Spleen (tissue), 11 donors: ENCODE data around the gene TRPM5. TPM values are rescaled to one million over a fixed set of nuclear protein-coding genes. Genes with fewer than 3 reads are reported as not detected.
A peak's percentile ranks its signal among the peaks of the same experiment; 100 is the strongest.

ENCODE experiments used
- DNase-seq: peaks from one replicate; pipeline ENCODE4 v3.0.0-alpha.2; 2020
- H3K27ac ChIP-seq, 8 donors: fragments of 200-600 bp; sonication (generic) in 7 of 8; 1 replicate in 4 of 8; 2 replicates in 4 of 8; pipeline versions ENCODE4 v1.5.0 to v1.8.0; 2016 to 2021; ENCODE audit warnings: inconsistent platforms in 4 of 8, mild to moderate bottlenecking in 4 of 8, moderate library complexity in 1 of 8
- H3K27me3 ChIP-seq, 7 donors: fragments of 200-600 bp; sonication (generic) in 6 of 7; replicated peaks in 1 of 7; 1 replicate in 4 of 7; 2 replicates in 3 of 7; pipeline versions ENCODE4 v1.5.0 to v1.8.0; 2016 to 2021; ENCODE audit warnings: inconsistent platforms in 3 of 7, mild to moderate bottlenecking in 1 of 7
- H3K36me3 ChIP-seq, 6 donors: fragments of 200-600 bp; sonication (generic) in 5 of 6; 1 replicate in 4 of 6; 2 replicates in 2 of 6; pipeline versions ENCODE4 v1.5.0 to v1.8.0; 2016 to 2021; ENCODE audit warnings: inconsistent platforms in 2 of 6
- H3K4me1 ChIP-seq, 6 donors: fragments of 200-600 bp; sonication (generic) in 5 of 6; 1 replicate in 3 of 6; 2 replicates in 3 of 6; pipeline versions ENCODE4 v1.5.0 to v1.8.0; 2016 to 2021; ENCODE audit warnings: inconsistent platforms in 3 of 6
- H3K4me3 ChIP-seq, 8 donors: fragments of 200-600 bp; sonication (generic) in 7 of 8; 1 replicate in 4 of 8; 2 replicates in 4 of 8; pipeline versions ENCODE4 v1.5.0 to v1.8.0; 2016 to 2021; ENCODE audit warnings: inconsistent platforms in 4 of 8, mild to moderate bottlenecking in 4 of 8, moderate library complexity in 2 of 8
- H3K9me3 ChIP-seq, 8 donors: fragments of 200-600 bp; sonication (generic) in 7 of 8; 1 replicate in 4 of 8; 2 replicates in 4 of 8; pipeline versions ENCODE4 v1.5.0 to v1.8.0; 2016 to 2021; ENCODE audit warnings: inconsistent platforms in 4 of 8
- POLR2A ChIP-seq, 3 donors: fragments of 450-650 bp; IDR thresholded peaks; one replicate each; pipeline ENCODE4 v1.5.1; 2017; ENCODE audit warnings: antibody characterized with exemption in 3 of 3, mild to moderate bottlenecking in 1 of 3
- POLR2AphosphoS5 ChIP-seq, 3 donors: sonication (generic); formaldehyde crosslinking; IDR thresholded peaks; one replicate each; pipeline ENCODE4 v1.5.1; 2017; ENCODE audit warnings: antibody characterized with exemption in 3 of 3
- WGBS, 5 donors: extraction: QIAGEN DNeasy Blood & Tissue Kit in 3 of 5; methylation state at CpG; one replicate each; pipeline versions ENCODE4 v1.1.5 to v1.1.7; 2013 to 2018; 5-methylcytosine and 5-hydroxymethylcytosine counted together
- intact Hi-C: fragments of 100-400 bp; cut with DNase I; formaldehyde crosslinking; loops from one replicate; pipeline ENCODE4 v1.15.0; 2023; ENCODE audit warnings: low total_unique reads
- polyA plus RNA-seq, 3 donors: library from polyadenylated mRNA; stranded (reverse); fragments of 200-250 nt; gene quantifications; one replicate each; pipeline ENCODE4 v1.2.1, GENCODE V29; 2013
- total RNA-seq, 7 donors: library from RNA; depleted of rRNA in 3 of 7; stranded (reverse); fragments of >200 nt in 3 of 7; fragmentation: NEBNext Ultra II Directional in 4 of 7; extraction: Animal tissue kit (Norgen Biotek cat#: 25700) in 4 of 7; gene quantifications; one replicate each; pipeline versions ENCODE4 v1.1.0 to v1.2.1, GENCODE V29; 2016 to 2021
- TF ChIP-seq, protein P1 (sequence below), 11 experiments: fragments of 200-600 bp in 7 of 11; fragments of 450-650 bp in 4 of 11; sonication (generic) in 4 of 11; IDR thresholded peaks in 8 of 11; conservative IDR thresholded peaks in 3 of 11; 1 replicate in 7 of 11; 2 replicates in 4 of 11; pipeline versions ENCODE4 v1.4.0 to v1.8.0; 2016 to 2021; ENCODE audit warnings: antibody characterized with exemption in 11 of 11, inconsistent platforms in 4 of 11, mild to moderate bottlenecking in 1 of 11
- donor health status: healthy with polysubstance abuse.
- donor health status: DM: no; HTN: no; CAD: no; lungs with moderate emphysema.
- donor health status: DM: no; HTN: no; CAD: no.
- donor health status: Bipolar disorder and iron deficiency.
- donor health status: healthy.
- donor health status: DM: no; HTN: no; CAD: no.
- donor health status: DM: yes; HTN: yes; CAD: no.

Gene TRPM5
- total and polyA plus RNA-seq, 10 donors = 0.02 to 0.28 (median 0.16) TPM; not detected in 4

DNA sequence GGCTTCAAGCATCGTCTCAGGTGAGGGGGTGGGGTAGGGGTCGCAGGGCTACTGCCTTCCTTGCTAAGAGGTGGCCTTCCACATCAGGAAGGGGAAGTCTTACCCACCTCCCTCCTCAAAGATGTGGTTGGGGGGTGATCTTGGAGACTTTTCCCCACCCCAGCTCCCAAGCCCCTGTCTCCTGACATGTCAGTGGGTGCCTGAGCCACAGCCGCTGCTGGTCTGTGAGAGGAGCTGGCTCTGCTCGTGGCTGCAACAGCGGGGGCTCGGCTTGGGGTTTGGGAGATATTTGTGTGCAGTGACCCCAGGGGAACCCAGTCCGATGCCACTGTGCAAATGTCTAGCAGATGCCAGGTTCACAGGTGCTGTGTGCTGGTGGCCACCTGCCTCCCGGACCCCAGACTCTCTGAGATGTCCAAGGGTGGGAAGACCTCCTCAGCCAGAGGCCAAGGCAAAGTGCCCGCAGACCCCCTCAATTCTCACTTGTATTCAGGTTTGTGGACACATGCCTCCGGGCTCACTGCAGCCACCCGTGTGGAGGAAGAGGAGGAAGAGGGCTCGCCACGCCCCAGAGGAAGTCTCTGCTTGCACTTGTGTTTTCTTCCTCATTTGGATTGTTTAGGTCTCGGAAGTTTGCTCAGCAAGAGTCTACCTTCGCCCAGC is 2.4 kb upstream of the TRPM5 start:
- TF ChIP-seq POLR2AphosphoS5 (IDR thresholded peaks at IDR 0.05) = peak in 2 of 3 donors; percentile 41 to 42
- no peak for TF ChIP-seq POLR2A (IDR thresholded peaks at IDR 0.05)
- Histone ChIP-seq H3K27me3 (peaks cover 0 to 56% (median 13%) of the 10 kb centered on the region in 7 donors), H3K36me3 (peaks cover 0 to 8% (median 0%) of the 10 kb centered on the region in 6 donors), H3K27ac (peak overlapping the region; percentile 20 to 90 (median 80)), H3K4me1 (peaks cover 15 to 56% (median 38%) of the 10 kb centered on the region in 6 donors), H3K9me3 (no peaks in the 10 kb centered on the region), H3K4me3 (peak overlapping the region in 6 of 8 donors; percentile 2 to 81 (median 50))
- WGBS, 5 donors = 33 to 50% (median 46%) methylated on average over 9 to 15 of the region's 15 CpGs
- intact Hi-C loops = no loop called here
- peak; percentile 94 for DNase-seq

DNA sequence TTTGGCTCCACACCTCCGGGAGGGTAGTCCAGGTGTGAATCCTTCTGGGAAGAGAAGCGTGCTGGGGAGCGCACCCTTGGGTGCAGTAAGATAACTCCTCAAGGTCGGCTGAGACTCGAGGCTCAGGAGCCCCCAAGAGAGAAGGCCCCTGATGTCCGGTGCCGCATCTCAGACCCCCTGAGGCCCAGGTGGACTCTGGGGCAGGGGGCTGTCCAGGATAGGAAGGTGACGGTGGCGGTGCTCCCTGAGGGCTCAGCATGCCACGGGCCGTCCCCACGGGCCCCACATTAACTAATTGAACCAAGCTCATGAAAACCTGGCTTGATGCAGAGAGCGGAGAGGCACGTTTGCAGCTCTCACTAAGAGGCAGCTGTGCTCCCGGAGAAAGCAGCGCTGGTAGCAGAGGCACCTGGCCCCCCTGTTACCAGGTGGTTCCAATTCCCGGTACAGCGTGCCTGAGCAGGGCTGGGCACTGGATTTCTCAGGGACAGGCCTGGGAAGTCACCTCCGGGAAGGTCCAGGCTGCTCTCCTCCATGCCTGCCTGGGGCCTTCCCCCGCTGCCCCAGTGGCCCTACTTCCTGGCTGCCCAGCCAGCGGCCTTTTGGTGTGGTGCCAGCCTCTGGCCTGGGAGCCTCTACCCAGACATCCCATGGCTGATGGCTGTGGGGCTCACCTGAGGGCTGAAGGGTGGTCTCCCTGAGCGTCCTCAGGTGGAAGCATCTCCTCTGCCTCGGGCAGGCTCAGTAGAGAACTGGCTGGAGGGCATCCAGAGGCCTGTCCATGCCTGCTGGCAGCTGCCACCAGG is 1.6 kb upstream of the TRPM5 start:
- intact Hi-C loops = no loop called here
- H3K27me3 ChIP-seq = peaks cover 0 to 63% (median 13%) of the 10 kb centered on the region in 7 donors
- peak overlapping the region in 4 of 8 donors; percentile 20 to 90 (median 87) for H3K27ac ChIP-seq
- H3K4me3 ChIP-seq = peak overlapping the region; percentile 27 to 81 (median 50)
- peaks cover 0 to 8% (median 0%) of the 10 kb centered on the region in 6 donors for H3K36me3 ChIP-seq
- no peaks in the 10 kb centered on the region for H3K9me3 ChIP-seq
- peak; percentile 80 for DNase-seq
- WGBS, 5 donors = 60 to 69% (median 66%) methylated on average over 15 to 23 of the region's 23 CpGs
- TF ChIP-seq POLR2A (IDR thresholded peaks at IDR 0.05) (no peak), POLR2AphosphoS5 (IDR thresholded peaks at IDR 0.05) (no peak)
- TF ChIP-seq, protein P1, sequence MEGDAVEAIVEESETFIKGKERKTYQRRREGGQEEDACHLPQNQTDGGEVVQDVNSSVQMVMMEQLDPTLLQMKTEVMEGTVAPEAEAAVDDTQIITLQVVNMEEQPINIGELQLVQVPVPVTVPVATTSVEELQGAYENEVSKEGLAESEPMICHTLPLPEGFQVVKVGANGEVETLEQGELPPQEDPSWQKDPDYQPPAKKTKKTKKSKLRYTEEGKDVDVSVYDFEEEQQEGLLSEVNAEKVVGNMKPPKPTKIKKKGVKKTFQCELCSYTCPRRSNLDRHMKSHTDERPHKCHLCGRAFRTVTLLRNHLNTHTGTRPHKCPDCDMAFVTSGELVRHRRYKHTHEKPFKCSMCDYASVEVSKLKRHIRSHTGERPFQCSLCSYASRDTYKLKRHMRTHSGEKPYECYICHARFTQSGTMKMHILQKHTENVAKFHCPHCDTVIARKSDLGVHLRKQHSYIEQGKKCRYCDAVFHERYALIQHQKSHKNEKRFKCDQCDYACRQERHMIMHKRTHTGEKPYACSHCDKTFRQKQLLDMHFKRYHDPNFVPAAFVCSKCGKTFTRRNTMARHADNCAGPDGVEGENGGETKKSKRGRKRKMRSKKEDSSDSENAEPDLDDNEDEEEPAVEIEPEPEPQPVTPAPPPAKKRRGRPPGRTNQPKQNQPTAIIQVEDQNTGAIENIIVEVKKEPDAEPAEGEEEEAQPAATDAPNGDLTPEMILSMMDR (IDR thresholded peaks at IDR 0.05 in 8 of 11, conservative IDR thresholded peaks at IDR 0.05 in 3 of 11) = no peak
- peaks cover 15 to 56% (median 38%) of the 10 kb centered on the region in 6 donors for H3K4me1 ChIP-seq

DNA sequence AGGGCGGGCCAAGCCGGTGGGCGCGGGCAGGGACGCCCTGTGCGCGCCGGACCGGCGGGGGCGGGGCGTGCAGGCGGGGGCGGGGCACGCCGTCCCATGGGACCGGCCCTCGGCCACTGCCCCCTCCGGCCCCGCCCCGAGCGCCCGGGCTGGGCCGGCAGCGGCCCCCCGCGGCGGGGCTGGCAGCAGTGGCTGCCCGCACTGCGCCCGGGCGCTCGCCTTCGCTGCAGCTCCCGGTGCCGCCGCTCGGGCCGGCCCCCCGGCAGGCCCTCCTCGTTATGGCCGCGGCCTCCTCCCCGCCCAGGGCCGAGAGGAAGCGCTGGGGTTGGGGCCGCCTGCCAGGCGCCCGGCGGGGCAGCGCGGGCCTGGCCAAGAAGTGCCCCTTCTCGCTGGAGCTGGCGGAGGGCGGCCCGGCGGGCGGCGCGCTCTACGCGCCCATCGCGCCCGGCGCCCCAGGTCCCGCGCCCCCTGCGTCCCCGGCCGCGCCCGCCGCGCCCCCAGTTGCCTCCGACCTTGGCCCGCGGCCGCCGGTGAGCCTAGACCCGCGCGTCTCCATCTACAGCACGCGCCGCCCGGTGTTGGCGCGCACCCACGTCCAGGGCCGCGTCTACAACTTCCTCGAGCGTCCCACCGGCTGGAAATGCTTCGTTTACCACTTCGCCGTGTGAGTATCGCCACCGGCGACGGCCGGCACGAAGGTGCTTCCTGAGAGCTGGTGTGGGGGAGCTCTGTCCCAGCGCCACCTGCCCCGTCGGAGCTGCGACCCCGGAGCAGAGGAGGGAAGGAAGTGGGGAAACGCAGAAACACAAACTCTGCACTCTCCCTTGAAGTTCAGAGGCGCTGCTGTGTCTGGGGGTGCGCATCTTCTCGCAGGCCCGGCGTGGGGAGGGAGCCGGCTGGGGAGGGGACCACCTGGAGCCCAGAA is 769 bp upstream of the TRPM5 start, which contains the start of gene KCNQ1:
Gene KCNQ1, plus strand, starts transcription at position 188 of the 925 bp plus-strand sequence. Its CDS starts 91 bp downstream, at position 279.
- 2 to 8% (median 2%) methylated on average over 29 to 115 of the region's 116 CpGs for WGBS, 5 donors
- H3K4me3 ChIP-seq = peak within 1 kb of the TSS; percentile 27 to 81 (median 50)
- intact Hi-C loops = no loop called here
- peaks cover 15 to 56% (median 38%) of the 10 kb centered on the region in 6 donors for H3K4me1 ChIP-seq
- DNase-seq = peak; percentile 93
- H3K27ac ChIP-seq = peak within 1 kb of the TSS in 4 of 8 donors; percentile 20 to 90 (median 87)
- TF ChIP-seq, protein P1 (IDR thresholded peaks at IDR 0.05 in 8 of 11, conservative IDR thresholded peaks at IDR 0.05 in 3 of 11) = peak in 1 of 11 experiments; percentile 8
- TF ChIP-seq POLR2AphosphoS5 (IDR thresholded peaks at IDR 0.05) (peak; percentile 22 to 59 (median 34)), POLR2A (IDR thresholded peaks at IDR 0.05) (peak in 1 of 3 donors; percentile 10)
- H3K36me3 ChIP-seq = peaks cover 0 to 3% (median 0%) of the 10 kb centered on the region in 6 donors
- H3K9me3 ChIP-seq = no peaks in the 10 kb centered on the region
- H3K27me3 ChIP-seq = peaks cover 0 to 71% (median 13%) of the 10 kb centered on the region in 7 donors

DNA sequence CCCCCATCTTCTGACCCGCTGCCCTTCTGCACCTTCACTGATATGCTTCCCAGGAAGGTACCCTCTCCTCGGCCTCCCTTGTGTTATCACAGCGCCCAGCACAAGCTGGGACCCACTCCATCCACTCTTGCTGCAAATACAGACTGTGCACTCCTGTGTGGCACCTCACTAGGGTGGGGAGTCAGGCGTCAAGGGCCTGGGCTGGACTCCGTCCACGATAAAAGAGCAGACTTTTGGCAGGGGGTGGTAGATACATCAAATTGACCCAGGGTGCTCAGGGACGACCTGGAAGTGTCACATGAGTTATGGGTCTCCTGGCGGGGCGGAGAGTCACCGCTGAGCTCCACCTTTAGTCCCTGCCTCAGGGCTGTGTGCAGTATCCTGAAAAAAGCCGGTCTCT is 908 bp downstream of the TRPM5 start:
- H3K9me3 ChIP-seq = no peaks in the 10 kb centered on the region
- no peaks in the 10 kb centered on the region for H3K36me3 ChIP-seq
- no peak for DNase-seq
- intact Hi-C loops = no loop called here
- H3K4me3 ChIP-seq = peak overlapping the region in 1 of 8 donors; percentile 81
- WGBS, 5 donors = 62 to 84% (median 65%) methylated on average over 11 of the region's 11 CpGs
- TF ChIP-seq POLR2AphosphoS5 (IDR thresholded peaks at IDR 0.05) = no peak
- TF ChIP-seq, protein P1 (IDR thresholded peaks at IDR 0.05 in 8 of 11, conservative IDR thresholded peaks at IDR 0.05 in 3 of 11) = no peak
- TF ChIP-seq POLR2A (IDR thresholded peaks at IDR 0.05) = no peak
- no peak overlapping the region for H3K27ac ChIP-seq
- peaks cover 0 to 60% (median 13%) of the 10 kb centered on the region in 7 donors for H3K27me3 ChIP-seq
- H3K4me1 ChIP-seq = peaks cover 15 to 51% (median 37%) of the 10 kb centered on the region in 6 donors
